GM18951 (cell line): ENCODE results near the gene ADCYAP1R1.

Source experiments
- POLR2A ChIP-seq: IDR thresholded peaks from 4 replicates; pipeline ENCODE4 v1.6.1; 2011; ENCODE audit warnings: mild to moderate bottlenecking; ENCODE audit not compliant: insufficient read length, insufficient read depth; ENCODE audit errors: extremely low read depth
- in situ Hi-C: fragments of 300-500 bp; cut with MboI; formaldehyde crosslinking; loops from one replicate; pipeline ENCODE4 v1.12.0; 2022; ENCODE audit warnings: low sequenced_read_pairs, mixed read lengths, inconsistent platforms; ENCODE audit not compliant: unreplicated experiment

ADCYAP1R1 gene

GRCh38 chr7:31023877-31024276 lies 28.2 kb upstream of the ADCYAP1R1 start:
- in situ Hi-C loops = no loop called here
- TF ChIP-seq POLR2A = no peak

GRCh38 chr7:31027161-31027965 lies 24.7 kb upstream of the ADCYAP1R1 start:
- no peak for TF ChIP-seq POLR2A
- in situ Hi-C loops = no loop called here

GRCh38 chr7:31028006-31028405 lies 24.1 kb upstream of the ADCYAP1R1 start:
- in situ Hi-C loops = no loop called here
- no peak for TF ChIP-seq POLR2A

- in situ Hi-C loops = no loop called here
- no peak for TF ChIP-seq POLR2A
Observed at GRCh38 chr7:31028417-31028992, 23.6 kb upstream of the ADCYAP1R1 start.

- in situ Hi-C loops = no loop called here
- TF ChIP-seq POLR2A = no peak
Observed at GRCh38 chr7:31029251-31030042, 22.7 kb upstream of the ADCYAP1R1 start.

- TF ChIP-seq POLR2A = no peak
- in situ Hi-C loops = no loop called here
Observed at GRCh38 chr7:31033674-31034300, 18.3 kb upstream of the ADCYAP1R1 start.

GRCh38 chr7:31036924-31037323 lies 15.2 kb upstream of the ADCYAP1R1 start:
- in situ Hi-C loops = no loop called here
- TF ChIP-seq POLR2A = no peak

GRCh38 chr7:31043051-31043471 lies 9.0 kb upstream of the ADCYAP1R1 start:
- in situ Hi-C loops = no loop called here
- TF ChIP-seq POLR2A = no peak

GRCh38 chr7:31044529-31044928 lies 7.6 kb upstream of the ADCYAP1R1 start:
- TF ChIP-seq POLR2A = no peak
- in situ Hi-C loops = no loop called here

GRCh38 chr7:31046723-31047122 lies 5.4 kb upstream of the ADCYAP1R1 start:
- in situ Hi-C loops = no loop called here
- no peak for TF ChIP-seq POLR2A

GRCh38 chr7:31047313-31048146 lies 4.6 kb upstream of the ADCYAP1R1 start:
- in situ Hi-C loops = no loop called here
- no peak for TF ChIP-seq POLR2A

- in situ Hi-C loops = no loop called here
- no peak for TF ChIP-seq POLR2A
Observed at GRCh38 chr7:31049005-31049765, 2.9 kb upstream of the ADCYAP1R1 start.

- in situ Hi-C loops = no loop called here
- no peak for TF ChIP-seq POLR2A
Observed at GRCh38 chr7:31052487-31052840, 356 bp downstream of the ADCYAP1R1 start.
